ENCODE data around the gene FCN1. TPM values are rescaled to one million over a fixed set of nuclear protein-coding genes. Genes with fewer than 3 reads are reported as not detected.

The FCN1 gene
- total and polyA plus RNA-seq, 9 of the 15 experiments (the other 6 are each of a cell fraction or from before 2014, with no cell fraction given): not detected

DNA sequence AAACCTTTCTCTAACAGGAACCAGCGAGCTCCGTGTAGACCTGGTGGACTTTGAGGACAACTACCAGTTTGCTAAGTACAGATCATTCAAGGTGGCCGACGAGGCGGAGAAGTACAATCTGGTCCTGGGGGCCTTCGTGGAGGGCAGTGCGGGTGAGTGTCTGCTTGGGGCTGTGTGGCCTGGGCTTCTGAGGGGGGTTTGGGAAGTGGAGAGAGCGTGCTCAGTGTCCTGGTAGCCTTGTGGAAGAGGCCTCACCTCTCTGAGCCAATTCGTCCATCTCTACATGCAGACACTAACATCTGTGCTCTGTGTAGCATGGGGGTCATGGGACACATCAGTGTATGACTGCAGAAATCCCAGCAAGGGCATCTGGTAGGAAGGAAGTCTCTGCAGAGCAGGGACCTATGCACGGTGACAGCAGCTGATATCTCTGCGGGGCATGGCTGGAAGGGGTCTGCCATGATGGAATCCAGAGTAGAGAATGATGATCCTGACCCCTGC lies 31.2 kb downstream of the FCN1 start:
- no peaks in the 10 kb centered on the region for H3K36me3 ChIP-seq (ENCODE audit: control insufficient read depth, insufficient read depth, low read length)
- ChIA-PET CTCF (ENCODE audit: low intra/inter-chr PET ratio) (no interaction called here), POLR2A (no interaction called here)
- FAIRE-seq: no peak
- H3K4me2 ChIP-seq (ENCODE audit: insufficient read depth, low read length): no peak overlapping the region
- H3K9ac ChIP-seq (ENCODE audit: insufficient read depth in 1 of 2, low read depth in 2 of 2, low read length in 2 of 2): no peak overlapping the region
- no peaks in the 10 kb centered on the region for H3K4me1 ChIP-seq (replicated peaks in 1 of 2; ENCODE audit: control insufficient read depth in 2 of 2, insufficient read depth in 2 of 2, low read length in 2 of 2)
- intact Hi-C loops (cut with micrococcal nuclease): no loop called here
- TF ChIP-seq POLR2B (IDR thresholded peaks at IDR 0.05; ENCODE audit: low read depth, partially characterized antibody) (no peak), ZNF354B (CRISPR knock-in tag; IDR thresholded peaks at IDR 0.05) (no peak), C11orf30 (IDR thresholded peaks at IDR 0.05; ENCODE audit: low read depth) (no peak), NFE2 (IDR thresholded peaks at IDR 0.05; ENCODE audit: low read depth) (no peak), HSF4 (CRISPR knock-in tag; IDR thresholded peaks at IDR 0.05; ENCODE audit: borderline replicate concordance) (no peak), ZBED1 (IDR thresholded peaks at IDR 0.05) (no peak)
- peaks cover 18 to 53% of the 10 kb centered on the region in 2 experiments for H3K27me3 ChIP-seq (ENCODE audit: control insufficient read depth in 2 of 2, insufficient read depth in 2 of 2, low read length in 2 of 2)
- no peak overlapping the region for H3K4me3 ChIP-seq
- H2AFZ ChIP-seq (ENCODE audit: low read depth, low read length): no peak overlapping the region
- no TSS peak for BruUV-seq (replicated peaks)
- WGBS (ENCODE audit: insufficient coverage, low coverage, missing lambda C conversion rate): 1% methylated on average over 10 of the region's 11 CpGs
- DNase-seq (ENCODE audit: extremely low read depth in 1 of 4, low spot score in 3 of 4): no peak
- H3K9me1 ChIP-seq (ENCODE audit: control insufficient read depth, insufficient read depth, low read length): no peaks in the 10 kb centered on the region
- no peaks in the 10 kb centered on the region for H3K9me3 ChIP-seq (replicated peaks; ENCODE audit: control insufficient read depth, insufficient read depth, low read depth, low read length)
- H3K27ac ChIP-seq (ENCODE audit: extremely low read depth, low read depth, low read length): no peak overlapping the region
- 0 out of 2 replicates have a peak, but pooled peaks cover 8% of the 10 kb centered on the region for H4K20me1 ChIP-seq (replicated peaks; ENCODE audit: control insufficient read depth, insufficient read depth, low read length)
- H3K79me2 ChIP-seq (ENCODE audit: control insufficient read depth, insufficient read depth, low read length): no peaks in the 10 kb centered on the region
- in situ Hi-C loops (cut with MboI): no loop called here
- no peak for ATAC-seq

DNA sequence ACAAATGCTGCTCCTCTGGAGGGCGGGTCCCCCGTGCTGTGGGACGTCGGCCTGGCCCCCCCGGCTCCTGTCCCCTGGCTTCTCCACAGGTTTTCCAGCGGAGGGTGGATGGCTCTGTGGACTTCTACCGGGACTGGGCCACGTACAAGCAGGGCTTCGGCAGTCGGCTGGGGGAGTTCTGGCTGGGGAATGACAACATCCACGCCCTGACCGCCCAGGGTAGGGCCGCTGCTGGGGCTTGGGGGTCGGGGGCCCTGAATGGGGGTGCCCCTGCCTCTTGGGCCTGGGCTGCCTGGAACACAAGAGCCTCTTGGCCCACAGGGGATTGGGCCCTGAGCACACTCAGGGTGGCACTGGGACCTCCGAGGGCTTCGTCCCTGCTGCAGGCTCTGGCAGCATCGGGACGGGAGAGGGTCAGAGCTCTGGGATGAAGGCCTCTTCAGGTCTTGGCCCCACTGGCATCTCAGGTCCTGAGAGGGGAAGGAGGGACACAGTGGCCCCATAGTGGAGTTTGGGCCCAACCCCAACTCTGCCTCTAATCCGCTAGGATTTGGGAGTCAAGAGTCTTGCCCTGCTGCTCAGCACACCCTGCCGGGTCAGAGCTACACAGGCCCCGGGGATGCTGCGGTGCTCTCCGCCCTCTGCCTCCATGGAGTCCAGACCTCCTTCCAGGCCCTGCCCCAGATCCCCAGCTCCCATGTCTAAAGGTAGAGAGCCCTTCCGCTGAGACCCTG lies 31.9 kb downstream of the FCN1 start:
- DNase-seq (ENCODE audit: extremely low read depth in 1 of 4, low spot score in 3 of 4) (no peak), FAIRE-seq (no peak), ATAC-seq (no peak)
- CTCF ChIA-PET (ENCODE audit: low intra/inter-chr PET ratio): no interaction called here
- Histone ChIP-seq H3K9me3 (replicated peaks; ENCODE audit: control insufficient read depth, insufficient read depth, low read depth, low read length) (no peaks in the 10 kb centered on the region), H3K4me2 (ENCODE audit: insufficient read depth, low read length) (no peak overlapping the region), H3K4me1 (replicated peaks in 1 of 2; ENCODE audit: control insufficient read depth in 2 of 2, insufficient read depth in 2 of 2, low read length in 2 of 2) (no peaks in the 10 kb centered on the region), H3K27me3 (ENCODE audit: control insufficient read depth in 2 of 2, insufficient read depth in 2 of 2, low read length in 2 of 2) (peaks cover 18 to 59% of the 10 kb centered on the region in 2 experiments), H3K79me2 (ENCODE audit: control insufficient read depth, insufficient read depth, low read length) (no peaks in the 10 kb centered on the region), H3K36me3 (ENCODE audit: control insufficient read depth, insufficient read depth, low read length) (no peaks in the 10 kb centered on the region), H3K4me3 (no peak overlapping the region), H4K20me1 (replicated peaks; ENCODE audit: control insufficient read depth, insufficient read depth, low read length) (0 out of 2 replicates have a peak, but pooled peaks cover 8% of the 10 kb centered on the region), H3K27ac (ENCODE audit: extremely low read depth, low read depth, low read length) (no peak overlapping the region), H3K9me1 (ENCODE audit: control insufficient read depth, insufficient read depth, low read length) (no peaks in the 10 kb centered on the region), H2AFZ (ENCODE audit: low read depth, low read length) (no peak overlapping the region), H3K9ac (ENCODE audit: insufficient read depth in 1 of 2, low read depth in 2 of 2, low read length in 2 of 2) (no peak overlapping the region)
- intact Hi-C loops (cut with micrococcal nuclease): no loop called here
- in situ Hi-C loops (cut with MboI): no loop called here
- POLR2A ChIA-PET: no interaction called here
- BruUV-seq (replicated peaks): no TSS peak
- TF ChIP-seq, protein P1, sequence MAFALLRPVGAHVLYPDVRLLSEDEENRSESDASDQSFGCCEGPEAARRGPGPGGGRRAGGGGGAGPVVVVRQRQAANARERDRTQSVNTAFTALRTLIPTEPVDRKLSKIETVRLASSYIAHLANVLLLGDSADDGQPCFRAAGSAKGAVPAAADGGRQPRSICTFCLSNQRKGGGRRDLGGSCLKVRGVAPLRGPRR (CRISPR knock-in tag; IDR thresholded peaks at IDR 0.05): no peak
- TF ChIP-seq, protein P2, sequence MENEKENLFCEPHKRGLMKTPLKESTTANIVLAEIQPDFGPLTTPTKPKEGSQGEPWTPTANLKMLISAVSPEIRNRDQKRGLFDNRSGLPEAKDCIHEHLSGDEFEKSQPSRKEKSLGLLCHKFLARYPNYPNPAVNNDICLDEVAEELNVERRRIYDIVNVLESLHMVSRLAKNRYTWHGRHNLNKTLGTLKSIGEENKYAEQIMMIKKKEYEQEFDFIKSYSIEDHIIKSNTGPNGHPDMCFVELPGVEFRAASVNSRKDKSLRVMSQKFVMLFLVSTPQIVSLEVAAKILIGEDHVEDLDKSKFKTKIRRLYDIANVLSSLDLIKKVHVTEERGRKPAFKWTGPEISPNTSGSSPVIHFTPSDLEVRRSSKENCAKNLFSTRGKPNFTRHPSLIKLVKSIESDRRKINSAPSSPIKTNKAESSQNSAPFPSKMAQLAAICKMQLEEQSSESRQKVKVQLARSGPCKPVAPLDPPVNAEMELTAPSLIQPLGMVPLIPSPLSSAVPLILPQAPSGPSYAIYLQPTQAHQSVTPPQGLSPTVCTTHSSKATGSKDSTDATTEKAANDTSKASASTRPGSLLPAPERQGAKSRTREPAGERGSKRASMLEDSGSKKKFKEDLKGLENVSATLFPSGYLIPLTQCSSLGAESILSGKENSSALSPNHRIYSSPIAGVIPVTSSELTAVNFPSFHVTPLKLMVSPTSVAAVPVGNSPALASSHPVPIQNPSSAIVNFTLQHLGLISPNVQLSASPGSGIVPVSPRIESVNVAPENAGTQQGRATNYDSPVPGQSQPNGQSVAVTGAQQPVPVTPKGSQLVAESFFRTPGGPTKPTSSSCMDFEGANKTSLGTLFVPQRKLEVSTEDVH (IDR thresholded peaks at IDR 0.05; ENCODE audit: low read depth, partially characterized antibody): no peak
- 0% methylated on average over 20 of the region's 24 CpGs for WGBS (ENCODE audit: insufficient coverage, low coverage, missing lambda C conversion rate)
